ENCODE results near the gene TUB.

TUB gene

DNA sequence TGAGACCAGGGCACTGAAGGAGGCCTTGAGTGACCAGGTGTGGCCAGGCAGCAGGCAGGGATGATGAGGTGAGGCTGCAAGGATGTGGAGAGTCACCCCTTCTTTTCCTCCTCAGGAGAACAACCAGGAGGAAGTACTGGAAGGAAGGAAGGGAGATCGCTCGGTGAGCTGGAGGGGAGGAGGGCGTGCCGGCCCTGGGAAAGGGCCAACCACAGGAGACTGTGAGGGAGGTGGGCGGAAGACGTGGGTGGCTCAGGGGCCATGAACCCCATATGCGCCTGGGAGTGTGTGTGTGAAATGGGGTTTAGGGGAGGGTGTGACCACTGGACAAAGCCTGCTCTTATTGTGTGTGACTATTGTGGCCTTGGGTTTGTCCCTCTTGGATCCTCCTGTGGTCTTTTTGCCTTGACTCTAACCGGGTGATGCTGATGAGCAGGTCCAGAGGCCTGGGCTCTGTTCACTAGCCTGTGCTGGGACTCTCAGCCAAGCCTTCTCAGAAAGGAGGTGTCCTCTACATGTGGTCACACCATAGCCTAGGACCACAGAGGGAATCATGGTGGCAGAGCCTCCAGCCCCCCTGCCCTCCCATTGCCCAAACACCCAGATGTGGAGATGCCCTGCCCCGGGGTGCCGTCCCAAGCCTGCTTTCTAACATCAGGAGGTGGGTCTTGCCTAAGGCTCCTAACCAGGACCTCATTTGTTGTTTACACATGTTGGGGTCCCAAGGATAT lies 41.3 kb upstream of the TUB start:
- H3K4me1 Mint-ChIP-seq = no peaks in the 10 kb centered on the region
- peaks cover 10% of the 10 kb centered on the region for H3K27me3 Mint-ChIP-seq
- H3K4me3 Mint-ChIP-seq = no peak overlapping the region
- no peaks in the 10 kb centered on the region for H3K9me3 Mint-ChIP-seq
- H3K27ac Mint-ChIP-seq = no peak overlapping the region
- H3K36me3 Mint-ChIP-seq = no peaks in the 10 kb centered on the region

DNA sequence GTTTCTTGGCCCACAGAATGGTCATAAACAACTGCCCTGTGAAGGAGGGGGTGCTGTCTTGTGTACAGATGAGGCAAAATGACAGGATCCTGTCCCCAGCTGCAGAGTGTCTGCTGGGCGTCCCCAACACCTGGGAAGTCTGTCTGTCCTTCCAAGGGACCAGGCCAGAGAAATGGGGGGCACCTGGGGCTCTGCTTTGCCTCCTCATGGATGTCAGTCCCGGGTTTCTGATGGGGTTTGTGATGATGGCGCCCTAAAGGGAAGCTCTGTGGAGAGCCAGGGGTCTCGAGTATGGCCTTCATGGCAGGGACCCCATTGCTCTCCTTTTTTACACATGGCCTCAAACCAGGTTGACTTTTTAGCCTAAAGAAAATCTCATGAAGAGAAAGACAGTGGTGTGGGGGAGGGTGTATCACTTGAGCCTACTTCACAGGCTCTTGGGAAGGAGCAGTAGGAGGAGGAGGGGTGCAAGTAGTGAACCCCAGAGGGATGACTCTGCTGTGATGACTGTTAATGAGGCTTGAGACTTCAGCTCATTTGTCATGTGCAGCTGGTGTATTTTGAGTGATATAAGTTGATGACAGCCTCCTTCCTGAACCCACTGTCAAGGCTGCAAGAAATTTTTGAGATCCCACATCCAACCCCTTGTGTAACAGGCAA lies 40.6 kb upstream of the TUB start:
- H3K36me3 Mint-ChIP-seq = no peaks in the 10 kb centered on the region
- no peaks in the 10 kb centered on the region for H3K9me3 Mint-ChIP-seq
- no peaks in the 10 kb centered on the region for H3K4me1 Mint-ChIP-seq
- H3K27ac Mint-ChIP-seq = no peak overlapping the region
- peaks cover 10% of the 10 kb centered on the region for H3K27me3 Mint-ChIP-seq
- no peak overlapping the region for H3K4me3 Mint-ChIP-seq

DNA sequence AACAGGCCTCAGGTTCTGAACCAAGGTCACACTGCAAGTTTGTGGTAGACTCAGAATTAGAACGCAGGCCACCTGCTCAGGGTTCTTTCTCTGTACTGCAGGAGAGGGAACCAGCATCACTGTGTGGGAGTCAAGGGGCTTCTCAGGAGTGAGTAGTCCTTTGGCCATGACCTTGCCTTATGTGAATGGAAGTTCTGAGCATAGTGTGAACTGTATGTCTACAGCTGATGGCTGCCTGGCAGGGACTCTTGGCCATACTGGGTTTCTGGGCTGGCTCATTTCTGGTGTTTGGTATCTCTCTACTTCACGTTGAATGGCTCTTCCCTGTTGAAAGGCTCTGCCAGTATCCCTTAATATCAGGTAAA lies 40.1 kb upstream of the TUB start:
- H3K4me1 Mint-ChIP-seq = no peaks in the 10 kb centered on the region
- no peaks in the 10 kb centered on the region for H3K36me3 Mint-ChIP-seq
- peaks cover 10% of the 10 kb centered on the region for H3K27me3 Mint-ChIP-seq
- no peak overlapping the region for H3K27ac Mint-ChIP-seq
- H3K4me3 Mint-ChIP-seq = no peak overlapping the region
- H3K9me3 Mint-ChIP-seq = no peaks in the 10 kb centered on the region

DNA sequence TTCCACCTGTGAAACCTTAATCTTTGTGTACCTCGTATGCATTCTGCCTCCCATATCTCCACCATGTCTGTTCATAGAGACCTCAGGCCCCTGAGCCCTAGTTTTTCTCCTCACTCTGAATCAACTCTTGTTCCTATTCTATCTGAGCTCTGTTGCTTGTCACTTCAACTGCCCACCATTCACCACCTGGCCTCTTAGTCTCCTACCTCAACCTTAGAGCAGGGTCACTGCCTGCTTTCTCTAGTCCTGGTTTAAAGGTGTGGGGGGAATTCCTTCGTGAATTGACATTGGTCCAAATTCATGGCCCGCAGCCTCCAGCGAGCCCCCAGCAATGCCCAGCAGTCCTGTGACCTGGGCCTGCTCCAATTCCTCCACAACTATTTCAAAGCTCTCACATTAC lies 39.4 kb upstream of the TUB start:
- Mint-ChIP-seq H3K4me1 (no peaks in the 10 kb centered on the region), H3K36me3 (no peaks in the 10 kb centered on the region), H3K9me3 (no peaks in the 10 kb centered on the region), H3K4me3 (no peak overlapping the region), H3K27me3 (peaks cover 14% of the 10 kb centered on the region), H3K27ac (no peak overlapping the region)

DNA sequence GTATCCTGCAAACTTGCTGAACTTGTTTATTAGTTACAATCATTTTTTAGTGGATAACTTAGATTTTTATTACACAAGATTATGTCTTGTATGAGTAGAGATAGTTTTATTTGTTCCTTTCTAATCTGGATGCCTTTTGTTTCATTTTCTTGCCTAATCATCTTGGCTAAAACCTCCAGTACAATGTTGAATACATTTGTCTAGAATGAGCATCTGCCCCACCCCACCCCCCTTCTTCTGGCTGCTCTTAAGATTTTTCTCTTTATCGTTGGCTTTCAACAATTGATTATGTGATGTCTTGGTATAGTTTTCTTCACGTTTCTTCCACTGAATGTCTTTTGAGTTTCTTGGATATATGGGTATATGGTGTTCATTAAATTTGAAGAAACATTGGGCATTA lies 37.3 kb upstream of the TUB start:
- Mint-ChIP-seq H3K27me3 (peaks cover 12% of the 10 kb centered on the region), H3K27ac (no peak overlapping the region)

DNA sequence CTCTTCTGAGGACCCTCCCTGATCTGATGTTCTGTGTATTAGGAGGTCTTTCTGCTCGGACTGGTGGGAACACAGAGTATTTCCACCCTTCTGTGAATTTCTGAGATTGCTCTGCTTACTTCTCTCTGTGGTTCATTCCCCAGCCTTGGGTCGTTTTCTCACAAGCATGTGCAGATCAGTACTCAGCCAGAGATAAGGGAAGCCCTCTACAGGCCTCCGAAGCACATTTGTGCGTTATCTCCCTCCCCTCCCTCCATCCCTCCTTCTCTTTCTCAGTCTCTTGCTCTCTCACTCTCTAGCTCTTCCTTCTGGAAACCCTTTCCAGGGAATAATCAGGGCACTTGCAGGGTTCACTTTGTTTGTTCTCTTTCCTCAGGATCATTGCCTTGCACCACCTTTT lies 35.2 kb upstream of the TUB start:
- no peaks in the 10 kb centered on the region for H3K36me3 Mint-ChIP-seq
- no peaks in the 10 kb centered on the region for H3K9me3 Mint-ChIP-seq
- H3K4me3 Mint-ChIP-seq = no peak overlapping the region
- H3K27me3 Mint-ChIP-seq = peaks cover 12% of the 10 kb centered on the region
- H3K4me1 Mint-ChIP-seq = no peaks in the 10 kb centered on the region
- no peak overlapping the region for H3K27ac Mint-ChIP-seq

More for the DNA sequence above, 37.3 kb upstream of the TUB start:
- H3K9me3 Mint-ChIP-seq = no peaks in the 10 kb centered on the region
- H3K4me1 Mint-ChIP-seq = no peaks in the 10 kb centered on the region
- H3K36me3 Mint-ChIP-seq = no peaks in the 10 kb centered on the region
- H3K4me3 Mint-ChIP-seq = no peak overlapping the region

DNA sequence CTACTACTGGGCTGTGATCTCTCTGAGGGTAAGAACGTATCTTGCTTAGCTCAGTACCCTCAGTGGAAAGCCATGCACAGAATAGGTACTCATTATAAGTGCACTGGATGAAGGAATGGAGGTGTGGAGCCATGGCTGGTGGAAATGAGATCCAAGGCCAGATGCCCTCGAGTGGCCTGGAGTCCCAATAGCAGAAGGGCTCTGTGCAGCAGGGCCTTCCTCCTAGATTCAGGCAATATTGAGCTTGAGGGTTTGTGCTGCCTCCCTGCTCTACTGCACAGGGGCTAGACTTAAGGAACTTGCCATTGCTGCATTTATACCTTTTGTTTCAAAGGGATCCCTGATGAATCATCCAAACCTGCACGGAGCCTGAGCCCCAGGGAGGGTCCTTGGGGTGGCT lies 33.6 kb upstream of the TUB start:
- Mint-ChIP-seq H3K36me3 (no peaks in the 10 kb centered on the region), H3K27ac (no peak overlapping the region), H3K9me3 (no peaks in the 10 kb centered on the region), H3K4me3 (no peak overlapping the region), H3K4me1 (no peaks in the 10 kb centered on the region), H3K27me3 (peaks cover 12% of the 10 kb centered on the region)

DNA sequence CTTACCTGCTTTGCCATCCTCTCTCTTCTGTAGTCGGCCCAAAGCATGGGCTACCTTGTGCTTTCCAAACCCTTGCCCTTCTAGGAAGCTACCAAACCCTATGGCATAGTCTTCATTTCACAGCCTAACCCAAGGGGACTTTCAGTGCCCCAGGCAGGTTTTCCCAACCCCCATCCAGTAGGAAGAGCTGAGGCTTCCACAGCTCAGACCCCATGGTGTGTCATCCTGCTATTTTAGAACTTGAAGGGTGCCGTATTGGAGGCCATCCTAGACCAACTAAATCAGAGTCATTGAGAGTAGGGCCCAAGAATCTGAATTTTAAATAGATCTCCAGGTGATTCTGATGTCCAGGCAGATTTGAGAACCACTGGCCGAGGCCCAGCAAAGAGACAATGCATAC lies 31.9 kb upstream of the TUB start:
- Mint-ChIP-seq H3K27ac (no peak overlapping the region), H3K36me3 (no peaks in the 10 kb centered on the region)

DNA sequence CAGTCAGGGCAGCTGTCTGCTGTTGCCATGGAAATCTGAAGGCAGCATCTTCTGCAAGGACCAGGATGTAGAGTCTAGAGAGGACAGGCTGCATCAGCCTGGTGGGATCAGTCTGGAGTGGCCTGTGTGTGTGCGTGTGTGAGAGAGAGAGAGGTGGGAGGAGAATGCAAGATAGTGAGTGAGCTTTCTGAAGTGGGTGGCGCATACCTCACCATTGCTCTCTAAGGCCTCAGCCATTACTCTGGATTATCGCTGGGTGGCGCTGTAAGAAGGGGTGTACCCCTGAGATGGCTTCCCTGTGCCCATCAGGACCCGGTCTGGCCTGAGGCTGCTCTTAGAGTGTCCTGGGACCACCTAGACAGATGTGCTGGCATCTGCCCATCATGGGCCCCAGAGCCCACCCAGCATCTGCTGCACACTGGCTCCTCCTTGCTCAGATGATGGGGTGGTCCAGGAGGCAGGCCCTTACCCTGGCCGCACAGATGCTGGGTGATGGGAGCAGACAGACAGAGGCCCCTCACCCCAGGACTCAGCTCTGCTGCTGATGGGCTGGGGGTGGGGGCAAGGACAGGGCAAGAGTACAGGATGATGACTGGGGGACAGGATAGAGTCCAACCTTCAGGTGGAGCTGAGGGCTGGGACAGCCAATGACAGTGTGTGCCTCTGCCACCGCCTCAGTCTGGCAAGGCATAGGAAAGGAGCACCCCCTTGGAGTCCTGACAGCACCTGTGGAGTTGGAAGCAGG lies 25.7 kb upstream of the TUB start:
- Mint-ChIP-seq H3K27ac (no peak overlapping the region), H3K27me3 (peaks cover 1% of the 10 kb centered on the region), H3K4me3 (no peak overlapping the region), H3K36me3 (no peaks in the 10 kb centered on the region), H3K9me3 (no peaks in the 10 kb centered on the region), H3K4me1 (no peaks in the 10 kb centered on the region)

More for the DNA sequence above, 31.9 kb upstream of the TUB start:
- Mint-ChIP-seq H3K27me3 (peaks cover 10% of the 10 kb centered on the region), H3K9me3 (no peaks in the 10 kb centered on the region), H3K4me3 (no peak overlapping the region), H3K4me1 (no peaks in the 10 kb centered on the region)

DNA sequence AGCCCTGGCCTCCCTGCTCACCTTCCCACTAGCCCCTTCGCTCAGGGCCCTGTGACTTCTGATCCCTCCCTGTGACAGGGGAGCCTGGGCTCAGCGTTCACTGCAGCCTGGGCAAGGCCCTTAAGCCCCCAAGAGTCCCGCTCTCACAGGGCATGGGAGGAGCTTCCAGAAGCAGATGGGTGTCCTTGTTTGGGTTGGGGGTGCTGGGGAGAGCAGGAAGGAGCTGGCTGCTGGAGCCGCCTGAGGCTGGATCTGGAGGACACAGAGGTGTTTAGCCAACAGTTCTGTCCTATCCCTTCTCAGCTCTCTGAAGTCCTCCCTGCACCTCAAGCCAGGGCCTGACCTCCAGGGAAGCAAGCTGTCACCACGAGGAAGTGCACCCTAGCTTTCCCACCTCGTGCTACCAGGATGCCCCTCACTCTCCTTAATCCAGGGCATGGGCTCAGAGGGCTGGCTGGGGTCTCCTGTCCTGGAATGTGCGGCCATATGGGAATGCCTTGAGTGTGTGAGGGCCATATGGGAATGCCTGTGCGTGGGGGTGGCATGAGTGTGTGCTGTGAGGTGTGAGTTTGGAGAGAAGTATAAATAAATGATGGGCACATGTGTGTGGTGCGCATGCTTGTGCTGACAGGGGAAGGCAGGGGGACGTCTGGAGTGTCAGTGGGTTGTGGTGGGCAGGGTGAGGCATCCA lies 25.0 kb upstream of the TUB start:
- Mint-ChIP-seq H3K4me1 (no peaks in the 10 kb centered on the region), H3K36me3 (no peaks in the 10 kb centered on the region), H3K4me3 (no peak overlapping the region), H3K27me3 (peaks cover 1% of the 10 kb centered on the region), H3K27ac (no peak overlapping the region), H3K9me3 (no peaks in the 10 kb centered on the region)

DNA sequence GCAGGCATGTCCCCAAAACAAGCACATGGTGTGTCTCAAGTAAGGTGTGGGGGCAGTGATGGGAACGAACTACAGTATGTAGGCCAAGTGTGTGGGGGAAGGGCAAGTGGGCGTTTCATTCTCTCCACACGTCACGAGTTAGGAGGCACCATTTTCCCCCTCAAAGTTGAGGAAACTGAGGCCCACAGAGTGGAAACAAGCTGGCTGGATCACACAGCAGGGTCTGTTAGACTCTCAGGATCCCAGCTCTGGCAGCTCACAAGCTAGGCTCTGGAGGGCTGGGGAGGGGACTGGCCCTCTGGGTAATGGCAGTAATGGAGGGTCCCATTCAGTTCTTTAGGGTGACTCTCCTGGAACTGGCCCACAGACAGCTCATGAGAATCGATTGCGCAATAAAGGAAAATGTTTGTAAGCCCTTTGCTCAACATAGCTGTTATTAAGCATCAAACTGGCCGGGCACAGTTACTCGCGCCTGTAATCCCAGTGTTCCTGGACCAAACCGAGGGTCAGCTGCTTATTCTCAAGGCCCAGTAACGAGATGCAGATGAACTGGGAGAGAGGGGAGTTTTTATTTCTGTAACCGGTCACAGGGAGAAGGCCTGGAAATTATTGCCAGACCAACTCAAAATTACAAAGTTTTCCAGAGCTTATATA lies 24.1 kb upstream of the TUB start:
- Mint-ChIP-seq H3K36me3 (no peaks in the 10 kb centered on the region), H3K27ac (no peak overlapping the region), H3K4me3 (no peak overlapping the region), H3K27me3 (peaks cover 1% of the 10 kb centered on the region), H3K9me3 (no peaks in the 10 kb centered on the region), H3K4me1 (no peaks in the 10 kb centered on the region)

DNA sequence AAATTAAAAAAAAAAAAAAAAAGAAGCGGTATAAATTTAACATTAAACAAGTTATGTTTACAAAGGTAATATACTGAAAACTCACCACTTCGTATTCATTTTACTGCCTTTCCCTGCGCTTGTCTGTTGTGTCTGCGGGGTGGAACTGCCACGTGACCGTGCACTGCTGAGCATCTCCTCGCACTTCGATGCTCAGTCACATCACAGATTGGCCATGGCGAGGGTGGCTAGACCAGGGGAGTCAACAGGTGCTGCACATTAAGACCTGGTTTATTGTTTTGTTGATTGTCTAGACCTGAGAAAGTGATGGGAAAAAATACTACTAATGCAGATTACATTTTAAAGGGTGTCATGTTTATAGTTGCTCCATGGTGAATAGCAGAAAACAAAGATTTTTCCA lies 22.8 kb upstream of the TUB start:
- H3K4me1 Mint-ChIP-seq = no peaks in the 10 kb centered on the region
- no peaks in the 10 kb centered on the region for H3K9me3 Mint-ChIP-seq
- no peak overlapping the region for H3K4me3 Mint-ChIP-seq
- H3K27ac Mint-ChIP-seq = no peak overlapping the region
- H3K36me3 Mint-ChIP-seq = no peaks in the 10 kb centered on the region
- H3K27me3 Mint-ChIP-seq = peaks cover 1% of the 10 kb centered on the region

DNA sequence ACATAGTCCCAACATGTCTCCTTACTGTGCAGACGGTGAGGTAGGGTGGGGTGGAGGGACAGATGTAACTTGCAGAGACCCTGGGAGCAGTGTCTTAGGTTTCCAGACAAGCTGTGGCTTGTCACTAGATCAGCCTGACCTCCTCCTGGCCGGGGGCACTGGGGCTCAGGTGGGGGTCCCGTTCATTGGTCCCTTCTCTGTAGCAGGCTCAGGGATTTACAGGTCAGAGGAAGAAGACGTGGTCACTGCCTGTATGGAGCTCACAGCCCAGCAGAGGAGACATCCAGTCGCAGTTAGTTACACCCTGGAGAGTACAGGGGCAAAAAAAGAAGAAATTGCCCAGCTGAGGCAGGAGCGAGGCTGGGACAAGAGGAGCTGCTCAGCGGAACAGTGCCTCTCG lies 22.0 kb upstream of the TUB start:
- Mint-ChIP-seq H3K4me3 (no peak overlapping the region), H3K27ac (no peak overlapping the region), H3K9me3 (no peaks in the 10 kb centered on the region), H3K27me3 (peaks cover under 1% of the 10 kb centered on the region), H3K4me1 (no peaks in the 10 kb centered on the region), H3K36me3 (no peaks in the 10 kb centered on the region)

DNA sequence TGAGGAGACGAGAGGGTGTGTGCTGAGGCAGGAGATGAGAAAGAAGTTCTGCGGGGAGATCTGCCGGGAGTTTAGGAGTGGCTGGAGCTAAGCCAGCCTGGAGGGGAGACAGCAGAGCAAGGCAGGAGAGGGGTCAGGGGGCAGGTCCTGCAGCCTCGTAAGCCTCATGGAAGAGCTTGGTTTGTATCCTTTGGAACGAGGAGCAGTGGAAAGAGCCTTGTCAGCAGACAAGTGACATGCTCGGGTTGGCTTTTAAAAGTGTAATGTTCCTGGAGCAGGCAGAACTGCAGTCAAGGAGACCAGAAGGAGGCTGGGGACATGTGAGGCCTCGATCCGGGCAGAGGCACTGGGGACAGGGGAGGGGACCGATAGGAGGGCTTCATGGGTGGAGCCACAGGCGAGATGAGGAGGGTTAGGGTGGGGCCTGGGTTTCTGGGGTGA lies 21.4 kb upstream of the TUB start:
- no peaks in the 10 kb centered on the region for H3K4me1 Mint-ChIP-seq
- no peaks in the 10 kb centered on the region for H3K36me3 Mint-ChIP-seq
- H3K4me3 Mint-ChIP-seq = no peak overlapping the region
- H3K27me3 Mint-ChIP-seq = no peaks in the 10 kb centered on the region
- H3K27ac Mint-ChIP-seq = no peak overlapping the region
- no peaks in the 10 kb centered on the region for H3K9me3 Mint-ChIP-seq

DNA sequence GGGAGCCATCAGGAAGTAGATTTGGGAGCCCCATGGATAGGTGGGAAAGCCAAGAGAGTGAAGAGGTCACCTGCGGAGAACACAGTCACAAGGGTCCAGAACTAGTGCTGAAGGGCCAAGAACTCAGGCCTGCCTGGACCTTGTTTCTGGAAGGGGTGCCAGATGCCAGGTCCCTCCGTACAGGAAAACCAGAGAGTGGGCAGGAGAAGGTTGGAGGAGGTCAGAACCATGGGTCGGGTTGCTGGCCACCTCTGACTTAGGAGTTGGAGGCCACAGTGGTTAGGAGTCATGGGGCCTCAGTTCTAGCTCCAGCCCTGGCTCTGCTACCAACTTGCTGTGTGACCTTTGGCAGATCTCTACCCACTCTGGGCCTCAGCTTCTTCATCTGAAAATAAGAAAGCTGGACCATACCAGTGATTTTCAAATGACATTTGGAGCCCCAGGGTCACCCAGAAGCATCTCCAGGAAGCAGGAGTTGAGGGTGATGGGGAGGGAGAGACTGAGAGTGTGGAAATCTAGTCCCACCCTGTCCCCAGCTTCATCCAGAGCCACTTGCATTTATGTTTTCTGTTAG lies 20.8 kb upstream of the TUB start:
- Mint-ChIP-seq H3K9me3 (no peaks in the 10 kb centered on the region), H3K4me1 (no peaks in the 10 kb centered on the region), H3K27me3 (no peaks in the 10 kb centered on the region), H3K36me3 (no peaks in the 10 kb centered on the region), H3K4me3 (no peak overlapping the region), H3K27ac (no peak overlapping the region)
